ENCODE results near the gene SLC40A1. TPM values are rescaled to one million over a fixed set of nuclear protein-coding genes. Genes with fewer than 3 reads are reported as not detected.

Gene SLC40A1
- polyA plus RNA-seq, 1 experiment = 0.47 TPM

- H3K36me3 ChIP-seq (ENCODE audit: control insufficient read depth, insufficient read depth, low read length) = no peaks in the 10 kb centered on the region
- ChIA-PET CTCF (no interaction called here), POLR2A (no interaction called here)
- no peak for DNase-seq (ENCODE audit: low read depth)
- H3K4me3 ChIP-seq (ENCODE audit: low read depth, low read length) = no peak overlapping the region
- no peak for TF ChIP-seq CTCF (IDR thresholded peaks at IDR 0.05; ENCODE audit: insufficient read depth, low read depth, low read length)
- H3K27me3 ChIP-seq (ENCODE audit: control insufficient read depth, insufficient read depth, low read length) = no peaks in the 10 kb centered on the region
These were observed 7.2 kb upstream of the SLC40A1 start for GRCh38 chr2:189587780-189588179.

- no peak for TF ChIP-seq CTCF (IDR thresholded peaks at IDR 0.05; ENCODE audit: insufficient read depth, low read depth, low read length)
- DNase-seq (ENCODE audit: low read depth) = no peak
- no peak overlapping the region for H3K4me3 ChIP-seq (ENCODE audit: low read depth, low read length)
- H3K27me3 ChIP-seq (ENCODE audit: control insufficient read depth, insufficient read depth, low read length) = peaks cover 11% of the 10 kb centered on the region
- POLR2A ChIA-PET = no interaction called here
- no peaks in the 10 kb centered on the region for H3K36me3 ChIP-seq (ENCODE audit: control insufficient read depth, insufficient read depth, low read length)
- CTCF ChIA-PET = no interaction called here
These were observed 4.7 kb upstream of the SLC40A1 start for GRCh38 chr2:189585226-189585756.

DNA sequence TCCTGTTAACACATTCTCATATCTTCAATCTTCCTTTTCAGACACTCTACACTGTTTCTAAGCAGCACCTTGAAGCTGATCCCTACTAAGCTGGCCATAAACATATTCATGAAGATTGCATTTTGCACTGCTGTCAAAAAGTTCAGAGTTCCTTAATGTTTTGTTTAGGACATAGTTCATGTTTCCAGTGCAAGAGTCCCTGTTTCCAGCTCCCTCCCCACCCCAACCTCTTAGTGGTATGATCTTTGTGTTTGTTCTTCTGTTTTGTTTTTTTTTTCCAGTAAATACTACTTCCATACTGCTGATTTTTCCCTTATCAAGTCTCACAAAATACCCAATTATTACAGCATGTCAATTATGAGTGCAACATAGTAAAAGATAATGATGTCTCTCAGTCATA lies 4.1 kb upstream of the SLC40A1 start:
- Histone ChIP-seq H3K4me3 (ENCODE audit: low read depth, low read length) (no peak overlapping the region), H3K36me3 (ENCODE audit: control insufficient read depth, insufficient read depth, low read length) (no peaks in the 10 kb centered on the region), H3K27me3 (ENCODE audit: control insufficient read depth, insufficient read depth, low read length) (peaks cover 15% of the 10 kb centered on the region)
- POLR2A ChIA-PET = no interaction called here
- CTCF ChIA-PET = no interaction called here
- no peak for TF ChIP-seq CTCF (IDR thresholded peaks at IDR 0.05; ENCODE audit: insufficient read depth, low read depth, low read length)
- DNase-seq (ENCODE audit: low read depth) = no peak

DNA sequence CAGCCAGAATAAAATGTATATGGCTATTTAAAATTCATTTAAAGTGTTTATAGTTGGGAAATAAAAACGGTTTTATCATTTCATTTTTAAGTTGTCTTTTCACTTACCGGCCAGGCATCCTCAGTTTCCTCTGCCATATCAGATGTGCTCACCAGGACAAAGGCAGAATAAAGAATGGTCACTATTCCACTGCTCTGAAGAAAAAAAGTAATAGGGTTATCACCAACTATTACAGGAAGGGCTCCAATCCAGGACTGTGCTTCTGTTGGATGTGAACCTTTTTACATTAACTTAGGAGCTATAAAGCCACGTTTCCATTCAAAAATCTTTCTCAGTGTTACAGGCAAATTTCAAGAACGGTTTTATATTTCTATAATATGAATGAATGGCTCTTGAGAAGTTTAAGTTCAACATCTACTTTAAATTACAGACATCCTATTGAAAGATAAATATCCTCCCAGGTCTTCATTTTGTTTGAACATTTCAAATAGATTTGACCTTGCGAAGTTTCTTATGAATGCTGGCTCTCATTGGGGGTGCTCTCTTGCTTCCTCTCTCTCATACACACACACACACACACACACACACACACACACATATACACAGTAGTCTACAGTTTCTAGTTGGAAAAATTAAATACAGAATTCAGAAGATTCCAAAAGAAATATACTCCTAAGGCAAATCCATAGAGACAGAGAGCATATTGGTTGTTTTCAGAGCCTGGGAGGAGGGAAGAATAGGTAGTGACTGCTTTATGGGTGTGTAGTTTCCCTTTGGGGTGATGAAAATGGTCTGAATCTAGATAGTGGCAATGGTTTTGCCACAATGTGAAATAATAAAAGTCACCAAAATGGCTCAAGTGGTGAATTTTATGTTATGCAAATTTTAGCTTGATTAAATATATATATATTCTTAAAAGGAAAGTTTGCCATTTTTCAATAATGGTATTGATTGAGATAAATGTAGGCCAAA lies 2.9 kb upstream of the SLC40A1 start:
- ChIA-PET CTCF (interaction anchor here (0.6 kb wide), 1 partner anchor 30 kb away, joined by 3 read pairs; no protein-coding TSS in a partner anchor), POLR2A (no interaction called here)
- TF ChIP-seq CTCF (IDR thresholded peaks at IDR 0.05; ENCODE audit: insufficient read depth, low read depth, low read length) = no peak
- peaks cover 15% of the 10 kb centered on the region for H3K27me3 ChIP-seq (ENCODE audit: control insufficient read depth, insufficient read depth, low read length)
- H3K36me3 ChIP-seq (ENCODE audit: control insufficient read depth, insufficient read depth, low read length) = no peaks in the 10 kb centered on the region
- no peak overlapping the region for H3K4me3 ChIP-seq (ENCODE audit: low read depth, low read length)
- no peak for DNase-seq (ENCODE audit: low read depth)

- TF ChIP-seq CTCF (IDR thresholded peaks at IDR 0.05; ENCODE audit: insufficient read depth, low read depth, low read length) = no peak
- CTCF ChIA-PET = no interaction called here
These were observed 2.2 kb upstream of the SLC40A1 start for GRCh38 chr2:189582809-189583192.

More at GRCh38 chr2:189582809-189583192, 2.2 kb upstream of the SLC40A1 start:
- Histone ChIP-seq H3K36me3 (ENCODE audit: control insufficient read depth, insufficient read depth, low read length) (no peaks in the 10 kb centered on the region), H3K4me3 (ENCODE audit: low read depth, low read length) (no peak overlapping the region), H3K27me3 (ENCODE audit: control insufficient read depth, insufficient read depth, low read length) (peaks cover 16% of the 10 kb centered on the region)
- POLR2A ChIA-PET = no interaction called here
- DNase-seq (ENCODE audit: low read depth) = no peak
